ENCODE data around the gene U2AF1L4.

The U2AF1L4 gene

DNA sequence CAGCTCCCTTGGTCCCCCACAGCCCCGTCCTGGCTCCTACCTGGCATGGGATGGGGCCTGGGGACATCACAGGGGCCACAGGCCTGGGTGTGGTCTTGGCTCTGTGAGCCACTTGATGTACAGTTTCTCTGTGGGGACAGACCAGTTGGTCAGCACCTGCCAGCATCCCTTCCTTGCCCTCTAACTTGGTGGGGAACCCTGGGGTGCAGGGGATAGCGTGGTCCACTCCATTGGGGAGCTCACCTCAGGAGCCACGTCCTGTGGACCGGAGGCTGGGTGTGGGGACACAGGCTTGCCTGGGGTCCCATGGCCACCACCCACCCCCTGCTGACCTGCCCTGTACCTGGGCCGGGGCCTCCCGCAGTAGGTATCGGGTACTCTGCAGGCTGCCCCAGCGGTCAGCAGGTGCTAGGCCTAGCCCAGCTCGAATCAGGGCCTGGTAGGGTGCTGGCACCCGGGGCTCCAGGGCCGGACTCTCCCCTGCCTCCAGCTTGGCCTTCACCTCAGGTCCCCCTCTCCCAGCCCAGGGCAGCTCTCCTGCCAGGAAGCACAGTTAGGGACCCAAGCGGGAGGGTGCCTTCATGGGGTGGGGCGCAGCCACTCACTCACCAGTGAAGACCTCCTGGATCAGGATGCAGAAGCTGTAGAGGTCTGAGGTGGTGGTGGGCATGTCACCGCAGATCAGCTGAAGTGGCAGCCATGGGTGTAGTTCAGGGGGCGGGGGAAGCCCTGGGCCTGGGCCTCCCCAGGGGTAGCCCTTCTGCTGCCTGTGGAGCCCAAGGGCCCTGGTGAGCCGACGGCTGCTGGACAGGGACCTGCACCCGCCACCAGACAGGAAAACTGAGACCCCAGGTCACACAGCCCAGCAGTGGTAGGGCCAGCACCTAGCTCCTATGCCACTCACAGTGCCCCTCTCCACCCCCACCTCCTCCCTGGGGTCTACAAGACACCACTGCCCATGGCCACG lies 45.0 kb upstream of the U2AF1L4 start:
- TF ChIP-seq CTCF (IDR thresholded peaks at IDR 0.05), result no peak
- no peak overlapping the region for H3K4me3 ChIP-seq
- no peak overlapping the region for H3K27ac ChIP-seq
- no peak for DNase-seq (ENCODE audit: low spot score)

DNA sequence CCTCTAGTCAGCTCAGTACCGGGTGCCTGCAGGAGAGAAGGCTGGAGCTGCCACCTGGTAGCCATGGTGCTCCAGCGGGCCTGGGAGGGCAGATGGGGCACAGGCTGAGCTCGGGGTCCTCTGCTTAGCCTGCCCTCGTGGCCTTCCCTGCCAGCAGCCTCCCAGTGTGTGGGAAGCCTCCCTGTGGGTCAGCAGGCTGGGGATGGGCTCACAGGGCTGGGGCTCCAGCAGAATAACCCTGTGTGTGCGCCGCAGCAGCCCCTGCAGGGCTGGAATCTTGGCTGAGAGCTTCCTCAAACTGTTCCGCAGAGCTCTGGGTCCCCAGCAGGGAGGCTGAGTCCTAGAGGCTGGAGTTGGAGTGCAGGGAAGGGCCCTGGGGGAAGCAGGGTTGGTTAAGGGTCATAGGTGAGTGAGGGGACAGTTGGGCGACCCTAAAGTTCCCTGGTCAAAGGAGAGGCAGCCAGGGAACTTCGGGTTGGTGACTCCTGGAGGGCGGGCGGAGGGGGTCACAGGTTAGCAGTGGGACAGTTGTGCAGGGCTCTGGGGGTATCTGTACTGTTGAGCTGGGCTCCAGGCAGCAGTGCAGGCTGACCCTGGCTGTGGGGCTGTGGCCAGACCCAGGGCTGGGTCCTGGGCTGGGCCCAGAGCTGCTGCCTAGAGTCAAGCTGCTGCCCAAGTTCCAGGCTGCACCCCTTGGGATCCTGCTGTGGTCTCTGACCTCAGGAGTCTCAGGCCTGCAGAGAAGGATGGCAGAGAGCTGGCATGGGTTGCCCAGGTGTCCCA lies 44.2 kb upstream of the U2AF1L4 start:
- no peak for TF ChIP-seq CTCF (IDR thresholded peaks at IDR 0.05)
- DNase-seq (ENCODE audit: low spot score), result no peak
- Histone ChIP-seq H3K4me3 (no peak overlapping the region), H3K27ac (no peak overlapping the region)

GRCh38 chr19:35788205-35788960 lies 43.2 kb upstream of the U2AF1L4 start:
- no peak overlapping the region for H3K4me3 ChIP-seq
- TF ChIP-seq CTCF (IDR thresholded peaks at IDR 0.05), result no peak
- H3K27ac ChIP-seq, result no peak overlapping the region
- no peak for DNase-seq (ENCODE audit: low spot score)

- no peak for TF ChIP-seq CTCF (IDR thresholded peaks at IDR 0.05)
- Histone ChIP-seq H3K4me3 (no peak overlapping the region), H3K27ac (no peak overlapping the region)
- no peak for DNase-seq (ENCODE audit: low spot score)
Measured at GRCh38 chr19:35787227-35787799, 42.1 kb upstream of the U2AF1L4 start.

- Histone ChIP-seq H3K27ac (no peak overlapping the region), H3K4me3 (no peak overlapping the region)
- TF ChIP-seq CTCF (IDR thresholded peaks at IDR 0.05), result no peak
- DNase-seq (ENCODE audit: low spot score), result no peak
Measured at GRCh38 chr19:35786299-35787160, 41.3 kb upstream of the U2AF1L4 start.

- no peak overlapping the region for H3K27ac ChIP-seq
Measured at GRCh38 chr19:35785339-35785627, 40.1 kb upstream of the U2AF1L4 start.

More at GRCh38 chr19:35785339-35785627, 40.1 kb upstream of the U2AF1L4 start:
- no peak overlapping the region for H3K4me3 ChIP-seq
- no peak for TF ChIP-seq CTCF (IDR thresholded peaks at IDR 0.05)
- no peak for DNase-seq (ENCODE audit: low spot score)
